IMR-90 (cell line): Measurements from ENCODE around the gene KRABD2.
"Not testable (repeated sequence)": the region's sequence is repeated elsewhere in the genome, so short reads cannot be mapped to it uniquely, and the experiment has no call there.

ENCODE experiments used
- ATAC-seq: fragments of 200-7000 bp; cut with Tn5 transposase; 2 replicates; pipeline ENCODE4 v1.9.1; 2020; ENCODE audit warnings: low read depth, mild to moderate bottlenecking, moderate library complexity
- BruUV-seq: library from RNA; stranded (reverse); fragments of 400-500 nt; replicated peaks from 2 replicates; lab custom pipeline; 2021; lab: Mats Ljungman, UMichigan
- CTCF ChIA-PET: fragments of 300-600 bp; formaldehyde crosslinking; extraction: SDS; loops from one replicate; lab custom pipeline; 2021; ENCODE audit warnings: antibody characterized with exemption; lab: Yijun Ruan, JAX
- POLR2A ChIA-PET: fragments of 300-600 bp; sonication (Branson Sonifier 250); formaldehyde crosslinking; loops from one replicate; lab custom pipeline; 2022; ENCODE audit warnings: antibody characterized with exemption; ENCODE audit not compliant: unreplicated experiment; lab: Charles Lee
- DNase-seq: peaks from one replicate; pipeline ENCODE4 v3.0.0; 2013
- H2AFZ ChIP-seq: replicated peaks from 2 replicates; pipeline ENCODE3; 2013; ENCODE audit warnings: low read length, mild to moderate bottlenecking; ENCODE audit not compliant: poor library complexity
- H2AK5ac ChIP-seq: 2 replicates; pipeline ENCODE4 v1.6.1; 2013; ENCODE audit warnings: low read depth, low read length, inconsistent platforms
- H2AK9ac ChIP-seq: replicated peaks from 2 replicates; pipeline ENCODE3; 2013; ENCODE audit warnings: mild to moderate bottlenecking, low read depth, low read length, moderate library complexity; ENCODE audit not compliant: poor library complexity
- H2BK120ac ChIP-seq: 2 replicates; pipeline ENCODE4 v1.6.1; 2013; ENCODE audit warnings: low read depth, low read length, inconsistent platforms
- H2BK15ac ChIP-seq: 3 replicates; pipeline ENCODE4 v1.6.1; 2013; ENCODE audit warnings: low read depth, low read length, inconsistent platforms
- H2BK20ac ChIP-seq: 2 replicates; pipeline ENCODE4 v1.6.1; 2013; ENCODE audit warnings: low read depth, mild to moderate bottlenecking, inconsistent platforms, low read length, moderate library complexity
- H2BK5ac ChIP-seq: 2 replicates; pipeline ENCODE4 v1.6.1; 2013; ENCODE audit warnings: mild to moderate bottlenecking, low read depth, low read length, inconsistent platforms; ENCODE audit not compliant: poor library complexity, severe bottlenecking
- H3K14ac ChIP-seq: replicated peaks from 2 replicates; pipeline ENCODE4 v1.6.1; 2013; ENCODE audit warnings: low read depth, low read length, inconsistent platforms
- H3K18ac ChIP-seq: 2 replicates; pipeline ENCODE4 v1.6.1; 2013; ENCODE audit warnings: low read depth, low read length, control low read depth
- H3K23ac ChIP-seq: 2 replicates; pipeline ENCODE4 v1.6.1; 2013; ENCODE audit warnings: low read depth, low read length, inconsistent platforms
- H3K27ac ChIP-seq: 2 replicates; pipeline ENCODE4 v1.5.1; 2013; ENCODE audit warnings: mild to moderate bottlenecking, control low read depth, low read length; ENCODE audit not compliant: insufficient read depth
- H3K27me3 ChIP-seq: 2 replicates; pipeline ENCODE4 v1.6.1; 2013; ENCODE audit warnings: low read length; ENCODE audit not compliant: control insufficient read depth, insufficient read depth
- H3K36me3 ChIP-seq: 2 replicates; pipeline ENCODE4 v1.6.1; 2013; ENCODE audit warnings: low read length, mixed read lengths; ENCODE audit not compliant: control insufficient read depth, insufficient read depth
- H3K4ac ChIP-seq: 2 replicates; pipeline ENCODE4 v1.6.1; 2013; ENCODE audit warnings: low read depth, low read length, inconsistent platforms
- H3K4me1 ChIP-seq: 2 replicates; pipeline ENCODE4 v1.6.1; 2013; ENCODE audit warnings: low read length, mixed read lengths; ENCODE audit not compliant: control insufficient read depth, insufficient read depth
- H3K4me2 ChIP-seq: 2 replicates; pipeline ENCODE4 v1.6.1; 2013; ENCODE audit warnings: low read depth, mild to moderate bottlenecking, control low read depth, low read length, moderate library complexity
- H3K4me3 ChIP-seq: 2 replicates; pipeline ENCODE4 v1.5.1; 2013; ENCODE audit warnings: low read depth, mild to moderate bottlenecking, control low read depth, low read length, moderate library complexity; ENCODE audit not compliant: insufficient read depth
- H3K56ac ChIP-seq: 2 replicates; pipeline ENCODE4 v1.6.1; 2013; ENCODE audit warnings: low read length, inconsistent platforms; ENCODE audit not compliant: insufficient read depth; ENCODE audit errors: extremely low read depth
- H3K79me1 ChIP-seq, 2 experiments: 2 replicates each; pipeline ENCODE4 v1.6.1; 2013; ENCODE audit warnings: low read length in 2 of 2, inconsistent platforms in 1 of 2, low read depth in 1 of 2
- H3K9ac ChIP-seq: 2 replicates; pipeline ENCODE4 v1.6.1; 2013; ENCODE audit warnings: low read depth, low read length, control low read depth
- H3K9me1 ChIP-seq: 2 replicates; pipeline ENCODE4 v1.6.1; 2013; ENCODE audit warnings: low read length, inconsistent platforms; ENCODE audit not compliant: insufficient read depth
- H3K9me3 ChIP-seq: 2 replicates; pipeline ENCODE4 v1.6.1; 2013; ENCODE audit warnings: low read length; ENCODE audit not compliant: control insufficient read depth, insufficient read depth
- H4K20me1 ChIP-seq: 2 replicates; pipeline ENCODE4 v1.6.1; 2013; ENCODE audit warnings: low read length, inconsistent platforms; ENCODE audit not compliant: insufficient read depth
- H4K5ac ChIP-seq: 2 replicates; pipeline ENCODE4 v1.6.1; 2013; ENCODE audit warnings: mild to moderate bottlenecking, low read depth, low read length, control low read depth
- H4K8ac ChIP-seq, 2 experiments: 2 replicates each; pipeline ENCODE4 v1.6.1; 2013; ENCODE audit warnings: low read depth in 2 of 2, low read length in 2 of 2, control low read depth in 1 of 2, inconsistent platforms in 1 of 2
- H4K91ac ChIP-seq: 2 replicates; pipeline ENCODE4 v1.6.1; 2013; ENCODE audit warnings: low read depth, low read length, inconsistent platforms; ENCODE audit not compliant: insufficient read depth
- WGBS, 2 experiments: methylation state at CpG; one replicate each; pipeline versions ENCODE4 v1.1.5 to v1.1.7; 2013; ENCODE audit warnings: missing lambda C conversion rate in 2 of 2; ENCODE audit not compliant: insufficient read length in 1 of 2; ENCODE audit errors: extremely low coverage in 2 of 2; 5-methylcytosine and 5-hydroxymethylcytosine counted together
- dilution Hi-C: fragments of 300-500 bp; cut with HindIII; formaldehyde crosslinking; loops from one replicate; pipeline ENCODE4 v1.14.3; 2018; ENCODE audit warnings: low sequenced_read_pairs; ENCODE audit not compliant: unreplicated experiment
- in situ Hi-C: fragments of 300-500 bp; cut with MboI; formaldehyde crosslinking; loops from 3 replicates; pipeline ENCODE4 v1.14.3; 2019; ENCODE audit warnings: low sequenced_read_pairs, inconsistent platforms, mixed read lengths
- intact Hi-C: fragments of 100-400 bp; cut with micrococcal nuclease; formaldehyde crosslinking; loops from 2 replicates; pipeline ENCODE4 v1.10.0; 2022

The KRABD2 gene

GRCh38 chr17:8347001-8347400 is 29.5 kb downstream of the KRABD2 start:
- H3K4me1 ChIP-seq, H3K36me3 ChIP-seq, H3K14ac ChIP-seq, H4K8ac ChIP-seq, BruUV-seq, POLR2A ChIA-PET, H2BK5ac ChIP-seq, H3K9ac ChIP-seq, H3K9me1 ChIP-seq, H3K4me3 ChIP-seq, H3K23ac ChIP-seq, intact Hi-C loops, dilution Hi-C loops, H3K56ac ChIP-seq, H3K4ac ChIP-seq, CTCF ChIA-PET, DNase-seq, H3K9me3 ChIP-seq, H2BK120ac ChIP-seq, in situ Hi-C loops, H2BK20ac ChIP-seq, H2AK5ac ChIP-seq, H3K27ac ChIP-seq, H3K4me2 ChIP-seq, H3K18ac ChIP-seq, ATAC-seq, H2BK15ac ChIP-seq, H4K91ac ChIP-seq, H2AFZ ChIP-seq, H3K79me1 ChIP-seq, H2AK9ac ChIP-seq, H4K5ac ChIP-seq, H4K20me1 ChIP-seq: not testable (repeated sequence)
- no CpG with 5 or more reads among the region's 25 CpGs for WGBS, 2 experiments
- H3K27me3 ChIP-seq = peaks cover 20% of the 10 kb centered on the region
